ENCODE measurements around the gene PLEKHM3. TPM values are rescaled to one million over a fixed set of nuclear protein-coding genes. Genes with fewer than 3 reads are reported as not detected.

PLEKHM3 gene
- total and polyA plus RNA-seq, 2 of the 13 experiments (the other 11 are each of a cell fraction or from before 2014, with no cell fraction given) = 4.5 to 4.7 TPM

DNA sequence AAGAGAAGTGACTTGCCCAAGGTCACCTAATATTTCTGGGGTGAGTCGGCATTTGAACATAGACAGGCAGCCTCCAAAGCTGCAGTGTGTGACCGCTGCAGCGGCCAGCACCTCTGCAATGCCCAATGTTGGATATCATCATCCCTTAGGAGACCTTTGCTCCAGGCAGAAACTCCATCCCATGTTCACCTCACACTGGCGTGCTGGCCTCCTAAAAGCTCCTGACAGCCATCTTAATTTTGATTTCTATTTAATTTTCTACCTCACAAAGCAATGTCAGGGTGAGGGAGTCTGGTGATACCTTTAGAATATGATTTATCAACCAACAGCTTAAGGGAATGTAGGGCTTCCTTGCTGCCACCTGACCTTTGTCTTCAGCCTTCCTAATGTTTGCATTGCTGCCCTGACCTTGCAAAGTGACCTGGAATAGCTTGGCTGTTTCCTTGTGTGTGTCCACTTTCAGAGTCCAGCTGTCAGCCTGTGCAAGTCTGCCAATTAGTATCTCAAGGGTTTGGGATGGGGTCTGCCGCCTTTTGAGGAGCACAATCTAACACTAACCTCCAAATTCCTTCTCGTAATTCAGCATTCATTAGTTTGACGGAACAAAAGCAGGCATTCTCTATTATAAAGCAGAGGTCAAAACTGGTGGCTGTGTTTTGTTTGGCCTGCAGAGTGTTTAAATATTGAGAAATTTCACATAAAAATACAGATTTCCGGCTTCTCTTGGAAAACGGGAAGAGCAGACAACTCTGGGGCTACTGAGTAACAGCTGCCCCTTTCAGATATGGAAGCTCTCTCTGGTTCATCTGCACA, 127.6 kb downstream of the PLEKHM3 start (continued):
- TF ChIP-seq, protein P1, sequence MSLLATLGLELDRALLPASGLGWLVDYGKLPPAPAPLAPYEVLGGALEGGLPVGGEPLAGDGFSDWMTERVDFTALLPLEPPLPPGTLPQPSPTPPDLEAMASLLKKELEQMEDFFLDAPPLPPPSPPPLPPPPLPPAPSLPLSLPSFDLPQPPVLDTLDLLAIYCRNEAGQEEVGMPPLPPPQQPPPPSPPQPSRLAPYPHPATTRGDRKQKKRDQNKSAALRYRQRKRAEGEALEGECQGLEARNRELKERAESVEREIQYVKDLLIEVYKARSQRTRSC (CRISPR knock-in tag; IDR thresholded peaks at IDR 0.05; ENCODE audit: low read depth) = no peak
- TF ChIP-seq CBFB (CRISPR knock-in tag; IDR thresholded peaks at IDR 0.05) (no peak), NFE2L1 (CRISPR knock-in tag; IDR thresholded peaks at IDR 0.05; ENCODE audit: borderline replicate concordance) (no peak), ZNF841 (CRISPR knock-in tag; IDR thresholded peaks at IDR 0.05; ENCODE audit: borderline replicate concordance) (no peak), ZNF746 (CRISPR knock-in tag; IDR thresholded peaks at IDR 0.05) (peak; percentile 45; the same call in 1 of the 2 replicates), RARG (CRISPR knock-in tag; IDR thresholded peaks at IDR 0.05; ENCODE audit: low read depth) (no peak), ZFP37 (CRISPR knock-in tag; IDR thresholded peaks at IDR 0.05; ENCODE audit: borderline replicate concordance) (no peak), MTA1 (CRISPR knock-in tag; IDR thresholded peaks at IDR 0.05; ENCODE audit: borderline replicate concordance) (peak; percentile 77; the same call in 1 of the 2 replicates), TCF12 (IDR thresholded peaks at IDR 0.05) (no peak), TCF12 (CRISPR knock-in tag; IDR thresholded peaks at IDR 0.05) (no peak), ZNF775 (CRISPR knock-in tag; IDR thresholded peaks at IDR 0.05; ENCODE audit: borderline replicate concordance) (no peak), NBN (conservative IDR thresholded peaks at IDR 0.05) (no peak), ZNF616 (CRISPR knock-in tag; IDR thresholded peaks at IDR 0.05; ENCODE audit: low read depth) (no peak), HNF4G (IDR thresholded peaks at IDR 0.05; ENCODE audit: borderline replicate concordance, low read depth, low read length) (no peak; the same call in none of the 2 replicates), HNF4G (CRISPR knock-in tag; IDR thresholded peaks at IDR 0.05; ENCODE audit: borderline replicate concordance, low read depth) (peak; percentile 84; the same call in 1 of the 2 replicates), ZNF264 (CRISPR knock-in tag; IDR thresholded peaks at IDR 0.05) (peak; percentile 75; the same call in 1 of the 2 replicates), RAD51 (IDR thresholded peaks at IDR 0.05; ENCODE audit: borderline replicate concordance) (no peak), ZNF230 (CRISPR knock-in tag; IDR thresholded peaks at IDR 0.05) (no peak), GATA4 (IDR thresholded peaks at IDR 0.05; ENCODE audit: borderline replicate concordance, low read depth) (peak; percentile 15; the same call in 1 of the 2 replicates), CCAR2 (optimal IDR thresholded peaks at IDR 0.05; ENCODE audit: low read depth, low read length) (no peak), MIER3 (CRISPR knock-in tag; IDR thresholded peaks at IDR 0.05; ENCODE audit: borderline replicate concordance) (peak; percentile 13; the same call in 1 of the 2 replicates)
- TF ChIP-seq, protein P2, sequence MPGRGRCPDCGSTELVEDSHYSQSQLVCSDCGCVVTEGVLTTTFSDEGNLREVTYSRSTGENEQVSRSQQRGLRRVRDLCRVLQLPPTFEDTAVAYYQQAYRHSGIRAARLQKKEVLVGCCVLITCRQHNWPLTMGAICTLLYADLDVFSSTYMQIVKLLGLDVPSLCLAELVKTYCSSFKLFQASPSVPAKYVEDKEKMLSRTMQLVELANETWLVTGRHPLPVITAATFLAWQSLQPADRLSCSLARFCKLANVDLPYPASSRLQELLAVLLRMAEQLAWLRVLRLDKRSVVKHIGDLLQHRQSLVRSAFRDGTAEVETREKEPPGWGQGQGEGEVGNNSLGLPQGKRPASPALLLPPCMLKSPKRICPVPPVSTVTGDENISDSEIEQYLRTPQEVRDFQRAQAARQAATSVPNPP (CRISPR knock-in tag; IDR thresholded peaks at IDR 0.05) = no peak
- TF ChIP-seq, protein P3, sequence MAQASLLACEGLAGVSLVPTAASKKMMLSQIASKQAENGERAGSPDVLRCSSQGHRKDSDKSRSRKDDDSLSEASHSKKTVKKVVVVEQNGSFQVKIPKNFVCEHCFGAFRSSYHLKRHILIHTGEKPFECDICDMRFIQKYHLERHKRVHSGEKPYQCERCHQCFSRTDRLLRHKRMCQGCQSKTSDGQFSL (CRISPR knock-in tag; IDR thresholded peaks at IDR 0.05) = no peak
- TF ChIP-seq, protein P4, sequence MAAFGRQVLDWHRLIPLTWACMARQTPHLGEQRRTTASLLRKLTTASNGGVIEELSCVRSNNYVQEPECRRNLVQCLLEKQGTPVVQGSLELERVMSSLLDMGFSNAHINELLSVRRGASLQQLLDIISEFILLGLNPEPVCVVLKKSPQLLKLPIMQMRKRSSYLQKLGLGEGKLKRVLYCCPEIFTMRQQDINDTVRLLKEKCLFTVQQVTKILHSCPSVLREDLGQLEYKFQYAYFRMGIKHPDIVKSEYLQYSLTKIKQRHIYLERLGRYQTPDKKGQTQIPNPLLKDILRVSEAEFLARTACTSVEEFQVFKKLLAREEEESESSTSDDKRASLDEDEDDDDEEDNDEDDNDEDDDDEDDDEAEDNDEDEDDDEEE (CRISPR knock-in tag; IDR thresholded peaks at IDR 0.05) = 0 out of 2 replicates have a peak, but pooled peaks have one; percentile 45
- TF ChIP-seq, protein P5, sequence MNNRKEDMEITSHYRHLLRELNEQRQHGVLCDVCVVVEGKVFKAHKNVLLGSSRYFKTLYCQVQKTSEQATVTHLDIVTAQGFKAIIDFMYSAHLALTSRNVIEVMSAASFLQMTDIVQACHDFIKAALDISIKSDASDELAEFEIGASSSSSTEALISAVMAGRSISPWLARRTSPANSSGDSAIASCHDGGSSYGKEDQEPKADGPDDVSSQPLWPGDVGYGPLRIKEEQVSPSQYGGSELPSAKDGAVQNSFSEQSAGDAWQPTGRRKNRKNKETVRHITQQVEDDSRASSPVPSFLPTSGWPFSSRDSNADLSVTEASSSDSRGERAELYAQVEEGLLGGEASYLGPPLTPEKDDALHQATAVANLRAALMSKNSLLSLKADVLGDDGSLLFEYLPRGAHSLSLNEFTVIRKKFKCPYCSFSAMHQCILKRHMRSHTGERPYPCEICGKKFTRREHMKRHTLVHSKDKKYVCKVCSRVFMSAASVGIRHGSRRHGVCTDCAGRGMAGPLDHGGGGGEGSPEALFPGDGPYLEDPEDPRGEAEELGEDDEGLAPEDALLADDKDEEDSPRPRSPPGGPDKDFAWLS (CRISPR knock-in tag; IDR thresholded peaks at IDR 0.05; ENCODE audit: borderline replicate concordance) = no peak

All from HepG2 (cell line).